Measurements from ENCODE around the gene SLIT3. TPM values are rescaled to one million over a fixed set of nuclear protein-coding genes. Genes with fewer than 3 reads are reported as not detected.

SLIT3 gene
- total RNA-seq, 1 experiment from 2014 or later, result 0.92 TPM

DNA sequence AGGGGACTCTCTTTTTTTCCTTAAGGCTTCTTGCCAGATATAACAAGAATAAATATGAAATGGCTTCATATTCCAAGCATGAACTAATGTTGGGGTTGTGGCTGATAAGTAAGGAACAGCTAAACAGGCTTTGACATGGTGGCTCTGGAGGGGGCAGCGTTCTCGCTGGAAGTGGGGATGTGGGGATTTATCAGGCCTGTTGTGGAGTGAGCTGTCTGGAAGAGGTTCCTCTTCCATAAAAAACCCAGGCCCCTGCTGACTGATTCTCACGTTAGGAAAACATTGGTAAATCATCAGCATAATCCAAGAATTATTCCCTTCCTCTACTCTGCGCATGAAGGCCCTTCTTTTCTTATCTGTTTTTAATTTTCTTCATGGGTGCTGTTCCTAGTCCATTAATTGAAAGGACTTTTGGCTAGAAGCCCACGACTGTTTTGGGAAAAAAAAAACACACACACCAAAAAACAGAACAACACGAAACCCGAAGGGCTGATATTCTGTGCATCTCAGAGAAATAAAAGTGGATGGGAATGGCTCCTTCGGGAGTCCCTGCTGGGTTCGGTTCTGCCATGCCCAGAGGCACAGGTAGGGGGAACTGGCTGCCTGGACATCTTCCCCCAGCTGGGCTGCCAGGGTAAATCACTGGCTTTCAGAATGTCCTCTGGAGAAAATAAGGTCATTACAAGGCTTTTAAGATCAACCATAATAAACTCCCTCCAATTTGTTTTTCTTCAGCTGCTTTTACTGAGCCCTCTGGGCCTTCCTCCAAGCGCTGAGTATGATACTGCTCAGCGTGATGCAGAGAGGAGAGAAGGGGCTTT, 297.0 kb downstream of the SLIT3 start:
- Histone ChIP-seq H3K18ac (ENCODE audit: insufficient read length, low read depth, low read length) (no peak overlapping the region), H3K27ac (ENCODE audit: insufficient read length, low read depth, low read length) (no peak overlapping the region), H3T11ph (ENCODE audit: low read length) (no peak overlapping the region), H3K23ac (ENCODE audit: insufficient read length, low read depth, low read length) (no peak overlapping the region), H3K56ac (ENCODE audit: insufficient read length, low read depth, low read length) (no peak overlapping the region), H3K9me3 (ENCODE audit: control insufficient read depth, low read depth, low read length) (no peaks in the 10 kb centered on the region), H2BK5ac (ENCODE audit: insufficient read length, low read length) (no peak overlapping the region), H4K5ac (ENCODE audit: insufficient read length, low read depth, low read length) (no peak overlapping the region), H3K4me1 (ENCODE audit: insufficient read depth, low read length) (peaks cover 5% of the 10 kb centered on the region; the same call in 1 of the 2 replicates), H2BK12ac (ENCODE audit: insufficient read length, low read depth, low read length) (no peak overlapping the region), H2BK120ac (ENCODE audit: low read depth, low read length, poor library complexity, severe bottlenecking) (no peak overlapping the region), H3K27me3 (ENCODE audit: insufficient read depth, low read length) (no peaks in the 10 kb centered on the region), H4K20me1 (ENCODE audit: control insufficient read depth, insufficient read depth, insufficient read length) (no peaks in the 10 kb centered on the region), H3K23me2 (ENCODE audit: insufficient read length, low read depth, low read length, poor library complexity, severe bottlenecking) (no peaks in the 10 kb centered on the region), H3K4ac (ENCODE audit: low read depth, low read length) (no peak overlapping the region), H3K14ac (ENCODE audit: insufficient read depth, low read length) (no peak overlapping the region), H3K4me2 (ENCODE audit: insufficient read depth, insufficient read length, low read length) (no peak overlapping the region), H2AK5ac (ENCODE audit: insufficient read length, low read length) (no peak overlapping the region), H2BK15ac (ENCODE audit: low read depth, low read length) (no peak overlapping the region), H3K9ac (ENCODE audit: extremely low read depth, insufficient read length, low read length) (no peak overlapping the region), H4K91ac (ENCODE audit: insufficient read length, low read depth, low read length) (no peak overlapping the region), H3K79me2 (ENCODE audit: insufficient read depth, low read length) (no peaks in the 10 kb centered on the region), H4K8ac (replicated peaks; ENCODE audit: insufficient read length, low read depth, low read length) (no peak overlapping the region), H2AFZ (ENCODE audit: low read length) (no peak overlapping the region), H3K79me1 (ENCODE audit: insufficient read depth, low read depth, low read length, poor library complexity, severe bottlenecking) (no peaks in the 10 kb centered on the region), H2BK20ac (ENCODE audit: low read depth, low read length, poor library complexity, severe bottlenecking) (no peak overlapping the region)
- TF ChIP-seq, protein P1, sequence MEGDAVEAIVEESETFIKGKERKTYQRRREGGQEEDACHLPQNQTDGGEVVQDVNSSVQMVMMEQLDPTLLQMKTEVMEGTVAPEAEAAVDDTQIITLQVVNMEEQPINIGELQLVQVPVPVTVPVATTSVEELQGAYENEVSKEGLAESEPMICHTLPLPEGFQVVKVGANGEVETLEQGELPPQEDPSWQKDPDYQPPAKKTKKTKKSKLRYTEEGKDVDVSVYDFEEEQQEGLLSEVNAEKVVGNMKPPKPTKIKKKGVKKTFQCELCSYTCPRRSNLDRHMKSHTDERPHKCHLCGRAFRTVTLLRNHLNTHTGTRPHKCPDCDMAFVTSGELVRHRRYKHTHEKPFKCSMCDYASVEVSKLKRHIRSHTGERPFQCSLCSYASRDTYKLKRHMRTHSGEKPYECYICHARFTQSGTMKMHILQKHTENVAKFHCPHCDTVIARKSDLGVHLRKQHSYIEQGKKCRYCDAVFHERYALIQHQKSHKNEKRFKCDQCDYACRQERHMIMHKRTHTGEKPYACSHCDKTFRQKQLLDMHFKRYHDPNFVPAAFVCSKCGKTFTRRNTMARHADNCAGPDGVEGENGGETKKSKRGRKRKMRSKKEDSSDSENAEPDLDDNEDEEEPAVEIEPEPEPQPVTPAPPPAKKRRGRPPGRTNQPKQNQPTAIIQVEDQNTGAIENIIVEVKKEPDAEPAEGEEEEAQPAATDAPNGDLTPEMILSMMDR (conservative IDR thresholded peaks at IDR 0.05), result peak; percentile 58
- no CpG with 5 or more reads among the region's 11 CpGs for WGBS (ENCODE audit: extremely low coverage, insufficient read length, low lambda C conversion rate)
- peaks cover 42 to 43% of the 10 kb centered on the region in 2 experiments for H3K4me1 Mint-ChIP-seq
- peaks cover 5% of the 10 kb centered on the region for H3K27me3 Mint-ChIP-seq (ENCODE audit: low read depth)
- H3K36me3 Mint-ChIP-seq (ENCODE audit: insufficient read depth in 1 of 3, low read depth in 3 of 3), result no peaks in the 10 kb centered on the region
- no peaks in the 10 kb centered on the region for H3K9me3 Mint-ChIP-seq
- H3K27ac Mint-ChIP-seq, result no peak overlapping the region; a peak in 1 of 7 replicates
- H3K4me3 Mint-ChIP-seq, result no peak overlapping the region
- DNase-seq, result no peak
